Neural progenitor cell (in vitro differentiated cells): ENCODE data around the gene ATPAF2. TPM values are rescaled to one million over a fixed set of nuclear protein-coding genes. Genes with fewer than 3 reads are reported as not detected.

Experiments
- DNase-seq: peaks from one replicate; pipeline ENCODE4 v3.0.0-alpha.2; 2016; ENCODE audit warnings: low spot score
- H2AFZ ChIP-seq: fragments of 200-600 bp; sonication (generic); replicated peaks from 2 replicates; pipeline ENCODE4 v1.6.1; 2016; ENCODE audit warnings: antibody characterized with exemption
- H3F3A ChIP-seq: fragments of 200-600 bp; sonication (generic); 2 replicates; pipeline ENCODE4 v1.6.1; 2016; ENCODE audit warnings: antibody characterized with exemption, low read depth
- H3K27ac ChIP-seq: fragments of 200-600 bp; sonication (generic); 2 replicates; pipeline ENCODE4 v1.5.1; 2016; ENCODE audit warnings: mild to moderate bottlenecking
- H3K27me3 ChIP-seq: fragments of 200-600 bp; sonication (generic); 2 replicates; pipeline ENCODE4 v1.6.1; 2016; ENCODE audit warnings: mild to moderate bottlenecking, moderate library complexity
- H3K36me3 ChIP-seq: fragments of 200-600 bp; sonication (generic); 2 replicates; pipeline ENCODE4 v1.5.1; 2016
- H3K4me1 ChIP-seq: fragments of 200-600 bp; sonication (generic); 2 replicates; pipeline ENCODE4 v1.6.1; 2016; ENCODE audit warnings: mixed run types
- H3K4me2 ChIP-seq: fragments of 200-600 bp; sonication (generic); 2 replicates; pipeline ENCODE4 v1.6.1; 2016
- H3K4me3 ChIP-seq: fragments of 200-600 bp; sonication (generic); 2 replicates; pipeline ENCODE4 v1.5.1; 2016
- H3K79me2 ChIP-seq: fragments of 200-600 bp; sonication (generic); 2 replicates; pipeline ENCODE4 v1.6.1; 2016; ENCODE audit warnings: low read depth
- H3K9ac ChIP-seq: fragments of 200-600 bp; sonication (generic); 2 replicates; pipeline ENCODE4 v1.6.1; 2016
- H3K9me3 ChIP-seq: fragments of 200-600 bp; sonication (generic); 2 replicates; pipeline ENCODE4 v1.5.1; 2016; ENCODE audit warnings: low read depth
- H4K20me1 ChIP-seq: fragments of 200-600 bp; sonication (generic); 2 replicates; pipeline ENCODE4 v1.6.1; 2016; ENCODE audit warnings: low read depth
- H3K27ac Mint-ChIP-seq: 3 replicates; pipeline ENCODE4 v1.8.0; 2021; ENCODE audit warnings: mixed read lengths
- H3K27me3 Mint-ChIP-seq: 2 replicates; pipeline ENCODE4 v1.8.0; 2022; ENCODE audit warnings: low read depth, mild to moderate bottlenecking, inconsistent platforms, moderate library complexity, mixed read lengths; ENCODE audit not compliant: insufficient read depth
- H3K36me3 Mint-ChIP-seq: 3 replicates; pipeline ENCODE4 v1.8.0; 2021; ENCODE audit warnings: mixed read lengths
- H3K4me1 Mint-ChIP-seq: 3 replicates; pipeline ENCODE4 v1.8.0; 2021; ENCODE audit warnings: mixed read lengths
- H3K4me3 Mint-ChIP-seq: 3 replicates; pipeline ENCODE4 v1.8.0; 2021; ENCODE audit warnings: mild to moderate bottlenecking, moderate library complexity, mixed read lengths
- H3K9me3 Mint-ChIP-seq: 3 replicates; pipeline ENCODE4 v1.8.0; 2020; ENCODE audit warnings: mixed read lengths
- EZH2 ChIP-seq: fragments of 200-600 bp; sonication (generic); IDR thresholded peaks from 2 replicates; pipeline ENCODE4 v1.6.1; 2017; ENCODE audit warnings: antibody characterized with exemption, mild to moderate bottlenecking, moderate library complexity
- EZH2phosphoT487 ChIP-seq: fragments of 200-600 bp; sonication (generic); IDR thresholded peaks from 2 replicates; pipeline ENCODE4 v1.6.1; 2017; ENCODE audit warnings: antibody characterized with exemption
- total RNA-seq: library from RNA; depleted of rRNA; stranded (reverse); fragments of >200 nt; gene quantifications from 2 replicates; pipeline ENCODE4 v1.2.3, GENCODE V29; 2015; ENCODE audit warnings: low replicate concordance
- TF ChIP-seq, protein P1 (sequence below): fragments of 200-600 bp; sonication (generic); IDR thresholded peaks from 2 replicates; pipeline ENCODE4 v1.5.1; 2017; ENCODE audit warnings: antibody characterized with exemption, mild to moderate bottlenecking

Gene ATPAF2
- total RNA-seq, 1 donor from 2014 or later: 9.6 TPM

GRCh38 chr17:17988427-17988945, 50.5 kb downstream of the ATPAF2 start:
- H2AFZ ChIP-seq: no peak overlapping the region
- H3K27ac ChIP-seq: no peak overlapping the region
- H3K4me1 Mint-ChIP-seq: no peaks in the 10 kb centered on the region
- H3K9me3 ChIP-seq: no peaks in the 10 kb centered on the region
- H3K79me2 ChIP-seq: no peaks in the 10 kb centered on the region
- no peak overlapping the region for H3K4me3 Mint-ChIP-seq
- H3K27ac Mint-ChIP-seq: no peak overlapping the region
- H3K9me3 Mint-ChIP-seq: no peaks in the 10 kb centered on the region
- no peaks in the 10 kb centered on the region for H3K4me1 ChIP-seq
- no peak overlapping the region for H3K9ac ChIP-seq
- TF ChIP-seq, protein P1, sequence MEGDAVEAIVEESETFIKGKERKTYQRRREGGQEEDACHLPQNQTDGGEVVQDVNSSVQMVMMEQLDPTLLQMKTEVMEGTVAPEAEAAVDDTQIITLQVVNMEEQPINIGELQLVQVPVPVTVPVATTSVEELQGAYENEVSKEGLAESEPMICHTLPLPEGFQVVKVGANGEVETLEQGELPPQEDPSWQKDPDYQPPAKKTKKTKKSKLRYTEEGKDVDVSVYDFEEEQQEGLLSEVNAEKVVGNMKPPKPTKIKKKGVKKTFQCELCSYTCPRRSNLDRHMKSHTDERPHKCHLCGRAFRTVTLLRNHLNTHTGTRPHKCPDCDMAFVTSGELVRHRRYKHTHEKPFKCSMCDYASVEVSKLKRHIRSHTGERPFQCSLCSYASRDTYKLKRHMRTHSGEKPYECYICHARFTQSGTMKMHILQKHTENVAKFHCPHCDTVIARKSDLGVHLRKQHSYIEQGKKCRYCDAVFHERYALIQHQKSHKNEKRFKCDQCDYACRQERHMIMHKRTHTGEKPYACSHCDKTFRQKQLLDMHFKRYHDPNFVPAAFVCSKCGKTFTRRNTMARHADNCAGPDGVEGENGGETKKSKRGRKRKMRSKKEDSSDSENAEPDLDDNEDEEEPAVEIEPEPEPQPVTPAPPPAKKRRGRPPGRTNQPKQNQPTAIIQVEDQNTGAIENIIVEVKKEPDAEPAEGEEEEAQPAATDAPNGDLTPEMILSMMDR: no peak
- TF ChIP-seq EZH2 (no peak), EZH2phosphoT487 (no peak)
- H3K36me3 ChIP-seq: no peaks in the 10 kb centered on the region
- no peaks in the 10 kb centered on the region for H3K27me3 ChIP-seq
- peaks cover 4% of the 10 kb centered on the region for H3K27me3 Mint-ChIP-seq
- no peaks in the 10 kb centered on the region for H4K20me1 ChIP-seq
- no peak for DNase-seq
- H3K4me3 ChIP-seq: no peak overlapping the region
- no peak overlapping the region for H3K4me2 ChIP-seq
- no peaks in the 10 kb centered on the region for H3K36me3 Mint-ChIP-seq
- no peaks in the 10 kb centered on the region for H3F3A ChIP-seq

DNA sequence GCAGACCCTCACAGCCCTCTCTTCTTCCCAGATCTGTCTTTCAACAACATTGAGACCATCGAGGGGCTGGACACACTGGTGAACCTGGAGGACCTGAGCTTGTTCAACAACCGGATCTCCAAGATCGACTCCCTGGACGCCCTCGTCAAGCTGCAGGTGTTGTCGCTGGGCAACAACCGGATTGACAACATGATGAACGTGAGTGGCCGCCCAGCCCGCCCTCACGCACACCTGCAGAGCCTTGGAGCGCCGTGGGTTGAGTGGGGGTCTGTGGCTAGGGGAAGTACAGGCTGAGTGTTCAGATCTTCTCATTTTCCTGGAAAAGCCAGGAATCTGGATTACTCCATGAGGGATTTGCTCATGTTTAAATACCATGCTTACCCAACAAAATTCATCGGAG, 51.1 kb downstream of the ATPAF2 start:
- Mint-ChIP-seq H3K36me3 (no peaks in the 10 kb centered on the region), H3K9me3 (no peaks in the 10 kb centered on the region), H3K4me1 (no peaks in the 10 kb centered on the region), H3K27me3 (peaks cover 4% of the 10 kb centered on the region), H3K4me3 (no peak overlapping the region), H3K27ac (no peak overlapping the region)
- no peaks in the 10 kb centered on the region for H3F3A ChIP-seq
- no peaks in the 10 kb centered on the region for H3K4me1 ChIP-seq
- H3K4me2 ChIP-seq: no peak overlapping the region
- H3K4me3 ChIP-seq: no peak overlapping the region
- no peaks in the 10 kb centered on the region for H3K36me3 ChIP-seq
- H3K9me3 ChIP-seq: no peaks in the 10 kb centered on the region
- no peaks in the 10 kb centered on the region for H4K20me1 ChIP-seq
- no peak for TF ChIP-seq EZH2
- no peak for TF ChIP-seq EZH2phosphoT487
- TF ChIP-seq, protein P1: no peak
- no peak for DNase-seq
- no peaks in the 10 kb centered on the region for H3K79me2 ChIP-seq
- no peak overlapping the region for H3K27ac ChIP-seq
- H3K9ac ChIP-seq: no peak overlapping the region
- H2AFZ ChIP-seq: no peak overlapping the region
- no peaks in the 10 kb centered on the region for H3K27me3 ChIP-seq

- Mint-ChIP-seq H3K27ac (no peak overlapping the region), H3K4me3 (no peak overlapping the region), H3K9me3 (no peaks in the 10 kb centered on the region), H3K36me3 (no peaks in the 10 kb centered on the region), H3K27me3 (peaks cover 4% of the 10 kb centered on the region), H3K4me1 (no peaks in the 10 kb centered on the region)
- no peak for DNase-seq
- Histone ChIP-seq H3K27me3 (no peaks in the 10 kb centered on the region), H3K9ac (no peak overlapping the region), H4K20me1 (no peaks in the 10 kb centered on the region), H3K4me1 (no peaks in the 10 kb centered on the region), H3K27ac (no peak overlapping the region), H2AFZ (no peak overlapping the region), H3K4me2 (no peak overlapping the region), H3K9me3 (no peaks in the 10 kb centered on the region), H3F3A (no peaks in the 10 kb centered on the region), H3K4me3 (no peak overlapping the region), H3K36me3 (no peaks in the 10 kb centered on the region), H3K79me2 (no peaks in the 10 kb centered on the region)
- TF ChIP-seq EZH2: no peak
- TF ChIP-seq, protein P1: no peak
- no peak for TF ChIP-seq EZH2phosphoT487
These were observed 51.6 kb downstream of the ATPAF2 start for GRCh38 chr17:17987187-17987896.
